WTC11 (cell line): ENCODE results near the gene TP53BP1. TPM values are rescaled to one million over a fixed set of nuclear protein-coding genes. Genes with fewer than 3 reads are reported as not detected.

Experiments
- ATAC-seq: fragments of 200-7000 bp; cut with Tn5 transposase; 2 replicates; pipeline ENCODE4 v1.10.0; 2021; ENCODE audit warnings: mild to moderate bottlenecking, moderate library complexity
- CTCF ChIA-PET: fragments of 300-600 bp; sonication (Branson Sonifier 250); formaldehyde crosslinking; loops from one replicate; lab custom pipeline; 2021; ENCODE audit warnings: antibody characterized with exemption; lab: Charles Lee
- POLR2A ChIA-PET: fragments of 350-600 bp; sonication (Branson Sonifier 250); formaldehyde crosslinking; loops from one replicate; lab custom pipeline; 2021; ENCODE audit warnings: antibody characterized with exemption; lab: Charles Lee
- DNase-seq: peaks from one replicate; pipeline ENCODE4 v3.0.0; 2021; ENCODE audit warnings: low spot score
- H3K27ac Mint-ChIP-seq: 2 replicates; pipeline ENCODE4 v1.8.0; 2021; ENCODE audit warnings: mixed read lengths
- H3K27me3 Mint-ChIP-seq: 2 replicates; pipeline ENCODE4 v1.8.0; 2021; ENCODE audit warnings: low read depth, mild to moderate bottlenecking, moderate library complexity, mixed read lengths
- H3K36me3 Mint-ChIP-seq: 2 replicates; pipeline ENCODE4 v1.8.0; 2021; ENCODE audit warnings: mixed read lengths
- H3K4me1 Mint-ChIP-seq: 2 replicates; pipeline ENCODE4 v1.8.0; 2022; ENCODE audit warnings: mixed read lengths
- H3K4me3 Mint-ChIP-seq: 2 replicates; pipeline ENCODE4 v1.8.0; 2021; ENCODE audit warnings: mild to moderate bottlenecking, moderate library complexity, mixed read lengths
- H3K9me3 Mint-ChIP-seq: 2 replicates; pipeline ENCODE4 v1.8.0; 2021; ENCODE audit warnings: mixed read lengths
- AFF4 ChIP-seq: sonication (generic); formaldehyde crosslinking; IDR thresholded peaks from 2 replicates; pipeline ENCODE4 v1.8.1; 2023; ENCODE audit warnings: mild to moderate bottlenecking, missing genetic modification reagents, borderline replicate concordance
- CDX4 ChIP-seq: fragments of 250-450 bp; sonication (Bioruptor Pico); IDR thresholded peaks from 2 replicates; pipeline ENCODE4 v1.9.0; 2021; ENCODE audit warnings: moderate library complexity, mild to moderate bottlenecking, inconsistent platforms, borderline replicate concordance
- ELF4 ChIP-seq: sonication (generic); formaldehyde crosslinking; IDR thresholded peaks from 2 replicates; pipeline ENCODE4 v1.8.1; 2022; ENCODE audit warnings: low read depth, mild to moderate bottlenecking, moderate library complexity, missing genetic modification reagents
- EMX1 ChIP-seq: fragments of 250-450 bp; sonication (Bioruptor Pico); IDR thresholded peaks from 2 replicates; pipeline ENCODE4 v1.8.0; 2021; ENCODE audit warnings: mild to moderate bottlenecking
- ERG ChIP-seq: fragments of 250-450 bp; sonication (Bioruptor Pico); IDR thresholded peaks from 2 replicates; pipeline ENCODE4 v1.8.0; 2021; ENCODE audit warnings: mild to moderate bottlenecking
- NFYB ChIP-seq: sonication (generic); formaldehyde crosslinking; conservative IDR thresholded peaks from 2 replicates; pipeline ENCODE4 v1.8.0; 2022; ENCODE audit warnings: low read depth, missing genetic modification reagents
- PRRX2 ChIP-seq: fragments of 250-450 bp; sonication (Bioruptor Pico); IDR thresholded peaks from 2 replicates; pipeline ENCODE4 v1.8.0; 2021; ENCODE audit warnings: mild to moderate bottlenecking
- ZNF219 ChIP-seq: sonication (generic); formaldehyde crosslinking; IDR thresholded peaks from 2 replicates; pipeline ENCODE4 v1.8.0; 2023; ENCODE audit warnings: missing genetic modification reagents, mild to moderate bottlenecking, borderline replicate concordance
- ZNF232 ChIP-seq: sonication (generic); formaldehyde crosslinking; IDR thresholded peaks from 2 replicates; pipeline ENCODE4 v1.8.0; 2022; ENCODE audit warnings: mild to moderate bottlenecking, missing genetic modification reagents
- ZNF416 ChIP-seq: fragments of 250-450 bp; sonication (Bioruptor Pico); IDR thresholded peaks from 2 replicates; pipeline ENCODE4 v1.9.0; 2021; ENCODE audit warnings: mild to moderate bottlenecking, inconsistent platforms
- ZNF423 ChIP-seq: fragments of 250-450 bp; sonication (Bioruptor Pico); IDR thresholded peaks from 2 replicates; pipeline ENCODE4 v2.1.2; 2022; ENCODE audit warnings: mild to moderate bottlenecking, moderate library complexity
- ZNF532 ChIP-seq: fragments of 250-450 bp; sonication (Bioruptor Pico); IDR thresholded peaks from 2 replicates; pipeline ENCODE4 v1.9.0; 2021; ENCODE audit warnings: mild to moderate bottlenecking, borderline replicate concordance
- total RNA-seq: library from RNA; stranded (reverse); gene quantifications from 3 replicates; pipeline ENCODE4 v1.2.3, GENCODE V29; 2021
- TF ChIP-seq, protein P1 (sequence below): sonication (generic); formaldehyde crosslinking; IDR thresholded peaks from 2 replicates; pipeline ENCODE4 v1.8.0; 2022; ENCODE audit warnings: missing genetic modification reagents
- TF ChIP-seq, protein P2 (sequence below): sonication (generic); formaldehyde crosslinking; IDR thresholded peaks from 2 replicates; pipeline ENCODE4 v1.8.0; 2022; ENCODE audit warnings: mild to moderate bottlenecking, missing genetic modification reagents
- TF ChIP-seq, protein P3 (sequence below): sonication (generic); formaldehyde crosslinking; IDR thresholded peaks from 2 replicates; pipeline ENCODE4 v1.8.1; 2023; ENCODE audit warnings: mild to moderate bottlenecking, missing genetic modification reagents

TP53BP1 gene
- total RNA-seq, 1 experiment from 2014 or later: 67.1 TPM

- TF ChIP-seq, protein P1, sequence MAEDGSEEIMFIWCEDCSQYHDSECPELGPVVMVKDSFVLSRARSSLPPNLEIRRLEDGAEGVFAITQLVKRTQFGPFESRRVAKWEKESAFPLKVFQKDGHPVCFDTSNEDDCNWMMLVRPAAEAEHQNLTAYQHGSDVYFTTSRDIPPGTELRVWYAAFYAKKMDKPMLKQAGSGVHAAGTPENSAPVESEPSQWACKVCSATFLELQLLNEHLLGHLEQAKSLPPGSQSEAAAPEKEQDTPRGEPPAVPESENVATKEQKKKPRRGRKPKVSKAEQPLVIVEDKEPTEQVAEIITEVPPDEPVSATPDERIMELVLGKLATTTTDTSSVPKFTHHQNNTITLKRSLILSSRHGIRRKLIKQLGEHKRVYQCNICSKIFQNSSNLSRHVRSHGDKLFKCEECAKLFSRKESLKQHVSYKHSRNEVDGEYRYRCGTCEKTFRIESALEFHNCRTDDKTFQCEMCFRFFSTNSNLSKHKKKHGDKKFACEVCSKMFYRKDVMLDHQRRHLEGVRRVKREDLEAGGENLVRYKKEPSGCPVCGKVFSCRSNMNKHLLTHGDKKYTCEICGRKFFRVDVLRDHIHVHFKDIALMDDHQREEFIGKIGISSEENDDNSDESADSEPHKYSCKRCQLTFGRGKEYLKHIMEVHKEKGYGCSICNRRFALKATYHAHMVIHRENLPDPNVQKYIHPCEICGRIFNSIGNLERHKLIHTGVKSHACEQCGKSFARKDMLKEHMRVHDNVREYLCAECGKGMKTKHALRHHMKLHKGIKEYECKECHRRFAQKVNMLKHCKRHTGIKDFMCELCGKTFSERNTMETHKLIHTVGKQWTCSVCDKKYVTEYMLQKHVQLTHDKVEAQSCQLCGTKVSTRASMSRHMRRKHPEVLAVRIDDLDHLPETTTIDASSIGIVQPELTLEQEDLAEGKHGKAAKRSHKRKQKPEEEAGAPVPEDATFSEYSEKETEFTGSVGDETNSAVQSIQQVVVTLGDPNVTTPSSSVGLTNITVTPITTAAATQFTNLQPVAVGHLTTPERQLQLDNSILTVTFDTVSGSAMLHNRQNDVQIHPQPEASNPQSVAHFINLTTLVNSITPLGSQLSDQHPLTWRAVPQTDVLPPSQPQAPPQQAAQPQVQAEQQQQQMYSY (CRISPR knock-in tag): no peak
- TF ChIP-seq ELF4 (CRISPR knock-in tag) (no peak), PRRX2 (CRISPR knock-in tag) (no peak), ZNF532 (no peak), CDX4 (no peak), EMX1 (no peak), AFF4 (no peak)
- TF ChIP-seq, protein P2, sequence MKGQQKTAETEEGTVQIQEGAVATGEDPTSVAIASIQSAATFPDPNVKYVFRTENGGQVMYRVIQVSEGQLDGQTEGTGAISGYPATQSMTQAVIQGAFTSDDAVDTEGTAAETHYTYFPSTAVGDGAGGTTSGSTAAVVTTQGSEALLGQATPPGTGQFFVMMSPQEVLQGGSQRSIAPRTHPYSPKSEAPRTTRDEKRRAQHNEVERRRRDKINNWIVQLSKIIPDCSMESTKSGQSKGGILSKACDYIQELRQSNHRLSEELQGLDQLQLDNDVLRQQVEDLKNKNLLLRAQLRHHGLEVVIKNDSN (CRISPR knock-in tag): no peak
- TF ChIP-seq, all 79 proteins: peak for 0
These were observed 89.3 kb downstream of the TP53BP1 start (continued) for GRCh38 chr15:43403616-43404015.

DNA sequence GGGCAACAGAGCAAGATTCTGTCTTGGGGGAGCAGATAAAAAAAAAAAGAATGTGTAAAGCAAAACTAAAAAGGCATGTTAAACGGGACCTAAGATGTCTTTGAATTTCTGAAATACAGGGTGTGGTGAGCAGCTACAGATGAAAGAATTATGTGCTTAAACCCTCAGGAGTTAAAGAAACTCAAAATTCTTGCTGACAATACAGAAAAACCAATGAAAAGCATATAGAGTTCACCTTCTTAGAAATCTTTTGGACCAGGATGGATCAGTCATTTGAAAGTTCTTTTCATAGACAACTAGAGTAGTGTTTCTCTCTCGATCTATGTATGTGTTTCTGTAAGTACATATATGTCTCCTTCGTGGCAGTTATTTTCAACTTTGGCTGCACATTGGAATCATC lies 90.7 kb downstream of the TP53BP1 start:
- Mint-ChIP-seq H3K4me3 (no peak overlapping the region), H3K36me3 (peaks cover 71% of the 10 kb centered on the region), H3K27me3 (no peaks in the 10 kb centered on the region), H3K9me3 (no peaks in the 10 kb centered on the region), H3K27ac (no peak overlapping the region), H3K4me1 (no peaks in the 10 kb centered on the region)
- no peak for DNase-seq
- ATAC-seq: no peak
- ChIA-PET CTCF (no interaction called here), POLR2A (no interaction called here)
- no peak for TF ChIP-seq ZNF219 (CRISPR knock-in tag)
- no peak for TF ChIP-seq ZNF232 (CRISPR knock-in tag)
- TF ChIP-seq ZNF423 (CRISPR knock-in tag): no peak
- no peak for TF ChIP-seq CDX4
- TF ChIP-seq, protein P1 (CRISPR knock-in tag): no peak
- no peak for TF ChIP-seq ERG (CRISPR knock-in tag)
- TF ChIP-seq, protein P3, sequence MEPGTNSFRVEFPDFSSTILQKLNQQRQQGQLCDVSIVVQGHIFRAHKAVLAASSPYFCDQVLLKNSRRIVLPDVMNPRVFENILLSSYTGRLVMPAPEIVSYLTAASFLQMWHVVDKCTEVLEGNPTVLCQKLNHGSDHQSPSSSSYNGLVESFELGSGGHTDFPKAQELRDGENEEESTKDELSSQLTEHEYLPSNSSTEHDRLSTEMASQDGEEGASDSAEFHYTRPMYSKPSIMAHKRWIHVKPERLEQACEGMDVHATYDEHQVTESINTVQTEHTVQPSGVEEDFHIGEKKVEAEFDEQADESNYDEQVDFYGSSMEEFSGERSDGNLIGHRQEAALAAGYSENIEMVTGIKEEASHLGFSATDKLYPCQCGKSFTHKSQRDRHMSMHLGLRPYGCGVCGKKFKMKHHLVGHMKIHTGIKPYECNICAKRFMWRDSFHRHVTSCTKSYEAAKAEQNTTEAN (CRISPR knock-in tag): no peak
- TF ChIP-seq NFYB (CRISPR knock-in tag): no peak
- TF ChIP-seq ZNF416: no peak
